Gastrocnemius medialis (tissue), 4 donors: Measurements from ENCODE around the gene CEACAM4.

Source experiments
- POLR2A ChIP-seq, 2 donors: fragments of 450-650 bp; IDR thresholded peaks; one replicate each; pipeline ENCODE4 v1.6.1; 2017; ENCODE audit warnings: antibody characterized with exemption in 2 of 2, mild to moderate bottlenecking in 2 of 2, moderate library complexity in 2 of 2
- TF ChIP-seq, protein P1 (sequence below), 5 experiments: fragments of 450-650 bp in 3 of 5; fragments of 200-600 bp in 2 of 5; sonication (generic) in 2 of 5; IDR thresholded peaks in 4 of 5; conservative IDR thresholded peaks in 1 of 5; 1 replicate in 4 of 5; 2 replicates in 1 of 5; pipeline ENCODE4 v1.5.1; 2016 to 2019; ENCODE audit warnings: antibody characterized with exemption in 5 of 5, mild to moderate bottlenecking in 3 of 5, moderate library complexity in 3 of 5

DNA sequence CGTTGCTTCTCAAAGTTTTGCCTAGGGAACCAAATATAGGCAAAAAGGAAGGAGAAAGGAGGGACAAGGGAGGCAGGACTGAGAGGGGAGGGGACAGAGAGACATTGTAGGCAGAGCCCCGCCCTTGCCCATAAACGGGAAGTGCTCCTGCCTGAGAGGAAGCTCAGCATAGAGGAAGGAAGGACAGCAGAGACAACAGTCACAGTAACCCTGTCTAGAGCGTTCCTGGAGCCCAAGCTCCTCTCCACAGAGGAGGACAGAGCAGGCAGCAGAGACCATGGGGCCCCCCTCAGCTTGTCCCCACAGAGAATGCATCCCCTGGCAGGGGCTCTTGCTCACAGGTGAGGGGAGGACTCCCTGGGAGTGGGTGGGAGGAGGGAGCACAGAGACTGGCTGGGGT, 50.9 kb downstream of the CEACAM4 start, which contains the start of gene CEACAM21:
- TF ChIP-seq, protein P1, sequence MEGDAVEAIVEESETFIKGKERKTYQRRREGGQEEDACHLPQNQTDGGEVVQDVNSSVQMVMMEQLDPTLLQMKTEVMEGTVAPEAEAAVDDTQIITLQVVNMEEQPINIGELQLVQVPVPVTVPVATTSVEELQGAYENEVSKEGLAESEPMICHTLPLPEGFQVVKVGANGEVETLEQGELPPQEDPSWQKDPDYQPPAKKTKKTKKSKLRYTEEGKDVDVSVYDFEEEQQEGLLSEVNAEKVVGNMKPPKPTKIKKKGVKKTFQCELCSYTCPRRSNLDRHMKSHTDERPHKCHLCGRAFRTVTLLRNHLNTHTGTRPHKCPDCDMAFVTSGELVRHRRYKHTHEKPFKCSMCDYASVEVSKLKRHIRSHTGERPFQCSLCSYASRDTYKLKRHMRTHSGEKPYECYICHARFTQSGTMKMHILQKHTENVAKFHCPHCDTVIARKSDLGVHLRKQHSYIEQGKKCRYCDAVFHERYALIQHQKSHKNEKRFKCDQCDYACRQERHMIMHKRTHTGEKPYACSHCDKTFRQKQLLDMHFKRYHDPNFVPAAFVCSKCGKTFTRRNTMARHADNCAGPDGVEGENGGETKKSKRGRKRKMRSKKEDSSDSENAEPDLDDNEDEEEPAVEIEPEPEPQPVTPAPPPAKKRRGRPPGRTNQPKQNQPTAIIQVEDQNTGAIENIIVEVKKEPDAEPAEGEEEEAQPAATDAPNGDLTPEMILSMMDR (IDR thresholded peaks at IDR 0.05 in 4 of 5, conservative IDR thresholded peaks at IDR 0.05 in 1 of 5), result no peak
- TF ChIP-seq POLR2A (IDR thresholded peaks at IDR 0.05), result no peak
